SK-N-SH (cell line): ENCODE results near the gene CORO6. TPM values are rescaled to one million over a fixed set of nuclear protein-coding genes. Genes with fewer than 3 reads are reported as not detected.

Experiments
- CTCF ChIA-PET: fragments of 300-600, 350-600 bp; formaldehyde crosslinking; extraction: SDS; loops from one replicate; lab custom pipeline; 2021; lab: Yijun Ruan, JAX
- POLR2A ChIA-PET: fragments of 350-600 bp; sonication (Branson Sonifier 250); formaldehyde crosslinking; extraction: SDS; loops from one replicate; lab custom pipeline; 2020; ENCODE audit warnings: antibody characterized with exemption, inconsistent platforms; lab: Yijun Ruan, JAX
- DNase-seq: peaks from one replicate; pipeline ENCODE4 v3.0.0; 2012
- H2AFZ ChIP-seq: fragments of 200-600 bp; sonication (generic); 2 replicates; pipeline ENCODE4 v1.8.1; 2016; ENCODE audit warnings: antibody characterized with exemption, mild to moderate bottlenecking, low read depth
- H3F3A ChIP-seq: fragments of 200-600 bp; sonication (generic); replicated peaks from 2 replicates; pipeline ENCODE3; 2016; ENCODE audit warnings: antibody characterized with exemption, mild to moderate bottlenecking; ENCODE audit not compliant: insufficient read depth
- H3K27ac ChIP-seq, 2 experiments: fragments of 200-500 bp in 1 of 2; fragments of 200-600 bp in 1 of 2; sonication (Bioruptor generic) in 1 of 2; sonication (generic), shearing (Covaris generic) in 1 of 2; 2 replicates each; pipeline versions ENCODE4 v1.5.1 to v1.6.1; 2014 to 2016; ENCODE audit warnings: low read depth in 2 of 2, inconsistent platforms in 1 of 2, low read length in 1 of 2, mild to moderate bottlenecking in 1 of 2, mixed read lengths in 1 of 2
- H3K27me3 ChIP-seq: fragments of 200-600 bp; sonication (generic), shearing (Covaris generic); 2 replicates; pipeline ENCODE4 v1.6.1; 2016; ENCODE audit warnings: mixed run types; ENCODE audit not compliant: insufficient read depth
- H3K36me3 ChIP-seq, 2 experiments: fragments of 200-500 bp in 1 of 2; fragments of 200-600 bp in 1 of 2; sonication (Bioruptor generic) in 1 of 2; sonication (generic) in 1 of 2; replicated peaks in 1 of 2; 2 replicates each; pipeline versions ENCODE3 to v1.5.1; 2014 to 2016; ENCODE audit warnings: low read length in 1 of 2, mild to moderate bottlenecking in 1 of 2; ENCODE audit not compliant: insufficient read depth in 2 of 2, control insufficient read depth in 1 of 2
- H3K4me1 ChIP-seq, 2 experiments: fragments of 200-500 bp in 1 of 2; fragments of 200-600 bp in 1 of 2; sonication (Bioruptor generic) in 1 of 2; sonication (generic), shearing (Covaris generic) in 1 of 2; 2 replicates each; pipeline versions ENCODE4 v1.5.1 to v1.6.1; 2014 to 2016; ENCODE audit warnings: low read depth in 1 of 2, low read length in 1 of 2, mixed run types in 1 of 2; ENCODE audit not compliant: insufficient read depth in 2 of 2, control insufficient read depth in 1 of 2
- H3K4me2 ChIP-seq: fragments of 200-600 bp; sonication (generic), shearing (Covaris generic); 2 replicates; pipeline ENCODE4 v1.6.1; 2017; ENCODE audit warnings: mixed run types
- H3K4me3 ChIP-seq, 2 experiments: fragments of 200-500 bp in 1 of 2; fragments of 200-600 bp in 1 of 2; sonication (Bioruptor generic) in 1 of 2; sonication (generic), shearing (Covaris generic) in 1 of 2; 2 replicates each; pipeline versions ENCODE4 v1.5.1 to v1.8.1; 2014 to 2016; ENCODE audit warnings: low read depth in 2 of 2, inconsistent platforms in 1 of 2, low read length in 1 of 2, mild to moderate bottlenecking in 1 of 2, mixed read lengths in 1 of 2, moderate library complexity in 1 of 2
- H3K79me2 ChIP-seq: fragments of 200-600 bp; sonication (generic); 2 replicates; pipeline ENCODE4 v1.8.1; 2017; ENCODE audit warnings: mild to moderate bottlenecking; ENCODE audit not compliant: insufficient read depth
- H3K9ac ChIP-seq: fragments of 200-600 bp; sonication (generic); 2 replicates; pipeline ENCODE4 v1.6.1; 2017; ENCODE audit warnings: mixed run types
- H3K9me2 ChIP-seq: fragments of 200-600 bp; sonication (generic); 2 replicates; pipeline ENCODE4 v1.6.1; 2017; ENCODE audit warnings: mixed run types
- H3K9me3 ChIP-seq: fragments of 200-600 bp; sonication (generic); 2 replicates; pipeline ENCODE4 v1.6.1; 2017; ENCODE audit warnings: mixed run types, mild to moderate bottlenecking, moderate library complexity
- H4K20me1 ChIP-seq: fragments of 200-600 bp; sonication (generic); 2 replicates; pipeline ENCODE4 v1.6.1; 2017; ENCODE audit warnings: mild to moderate bottlenecking, mixed run types; ENCODE audit not compliant: insufficient read depth
- FOSL2 ChIP-seq: IDR thresholded peaks from 2 replicates; pipeline ENCODE4 v1.4.0; 2012; ENCODE audit warnings: low read depth, mild to moderate bottlenecking, moderate library complexity, borderline replicate concordance
- FOXJ3 ChIP-seq: sonication (generic); formaldehyde crosslinking; IDR thresholded peaks from 2 replicates; pipeline ENCODE4 v1.5.1; 2020; ENCODE audit warnings: mild to moderate bottlenecking, missing genetic modification reagents
- FOXM1 ChIP-seq: IDR thresholded peaks from 2 replicates; pipeline ENCODE4 v1.4.0; 2012; ENCODE audit warnings: low read depth, mild to moderate bottlenecking
- GABPA ChIP-seq: IDR thresholded peaks from 2 replicates; pipeline ENCODE4 v1.4.0; 2012; ENCODE audit warnings: low read depth, mild to moderate bottlenecking
- MAX ChIP-seq: IDR thresholded peaks from 2 replicates; pipeline ENCODE4 v1.4.0; 2012; ENCODE audit warnings: low read depth
- NFIC ChIP-seq: IDR thresholded peaks from 2 replicates; pipeline ENCODE4 v1.4.0; 2012; ENCODE audit warnings: borderline replicate concordance
- POLR2AphosphoS5 ChIP-seq: IDR thresholded peaks from 2 replicates; pipeline ENCODE4 v1.6.1; 2012; ENCODE audit warnings: low read depth, low read length
- RAD21 ChIP-seq: IDR thresholded peaks from 2 replicates; pipeline ENCODE4 v1.6.1; 2012; ENCODE audit warnings: mild to moderate bottlenecking, low read length
- REST ChIP-seq: IDR thresholded peaks from 2 replicates; pipeline ENCODE4 v1.6.1; 2012; ENCODE audit warnings: mild to moderate bottlenecking, low read depth, low read length, moderate library complexity
- RFX5 ChIP-seq: IDR thresholded peaks from 2 replicates; pipeline ENCODE4 v1.6.1; 2012; ENCODE audit warnings: mild to moderate bottlenecking, improper control_type of control experiment, low read length
- RXRA ChIP-seq: IDR thresholded peaks from 2 replicates; pipeline ENCODE4 v1.4.0; 2012; ENCODE audit warnings: low read depth, mild to moderate bottlenecking, borderline replicate concordance
- SMC3 ChIP-seq: IDR thresholded peaks from 2 replicates; pipeline ENCODE4 v1.6.1; 2012; ENCODE audit warnings: low read depth, low read length, improper control_type of control experiment
- TCF12 ChIP-seq: IDR thresholded peaks from 2 replicates; pipeline ENCODE4 v1.4.0; 2012
- TEAD4 ChIP-seq: IDR thresholded peaks from 2 replicates; pipeline ENCODE4 v1.4.0; 2012; ENCODE audit warnings: mild to moderate bottlenecking, borderline replicate concordance; ENCODE audit not compliant: insufficient read depth
- USF2 ChIP-seq: fragments of 150-350 bp; IDR thresholded peaks from 2 replicates; pipeline ENCODE4 v1.6.1; 2017; ENCODE audit warnings: antibody characterized with exemption, low read length, low read depth, borderline replicate concordance
- YY1 ChIP-seq: IDR thresholded peaks from 2 replicates; pipeline ENCODE4 v1.4.0; 2012; ENCODE audit warnings: low read depth, mild to moderate bottlenecking
- WGBS: methylation state at CpG from one replicate; pipeline ENCODE4 v1.1.6; 2017; ENCODE audit warnings: low lambda C conversion rate; 5-methylcytosine and 5-hydroxymethylcytosine counted together
- polyA plus RNA-seq, 3 experiments: library from polyadenylated mRNA; depleted of rRNA; stranded (reverse); fragments of >200 nt; gene quantifications; 2 replicates each; pipeline ENCODE4 v1.2.3, GENCODE V29; 2012
- TF ChIP-seq, protein P1 (sequence below): IDR thresholded peaks from 2 replicates; pipeline ENCODE4 v1.4.0; 2012; ENCODE audit warnings: low read depth, borderline replicate concordance

CORO6 gene
- polyA plus RNA-seq, 1 of the 3 experiments (the other 2 are of a cell fraction), result 18.4 TPM

DNA sequence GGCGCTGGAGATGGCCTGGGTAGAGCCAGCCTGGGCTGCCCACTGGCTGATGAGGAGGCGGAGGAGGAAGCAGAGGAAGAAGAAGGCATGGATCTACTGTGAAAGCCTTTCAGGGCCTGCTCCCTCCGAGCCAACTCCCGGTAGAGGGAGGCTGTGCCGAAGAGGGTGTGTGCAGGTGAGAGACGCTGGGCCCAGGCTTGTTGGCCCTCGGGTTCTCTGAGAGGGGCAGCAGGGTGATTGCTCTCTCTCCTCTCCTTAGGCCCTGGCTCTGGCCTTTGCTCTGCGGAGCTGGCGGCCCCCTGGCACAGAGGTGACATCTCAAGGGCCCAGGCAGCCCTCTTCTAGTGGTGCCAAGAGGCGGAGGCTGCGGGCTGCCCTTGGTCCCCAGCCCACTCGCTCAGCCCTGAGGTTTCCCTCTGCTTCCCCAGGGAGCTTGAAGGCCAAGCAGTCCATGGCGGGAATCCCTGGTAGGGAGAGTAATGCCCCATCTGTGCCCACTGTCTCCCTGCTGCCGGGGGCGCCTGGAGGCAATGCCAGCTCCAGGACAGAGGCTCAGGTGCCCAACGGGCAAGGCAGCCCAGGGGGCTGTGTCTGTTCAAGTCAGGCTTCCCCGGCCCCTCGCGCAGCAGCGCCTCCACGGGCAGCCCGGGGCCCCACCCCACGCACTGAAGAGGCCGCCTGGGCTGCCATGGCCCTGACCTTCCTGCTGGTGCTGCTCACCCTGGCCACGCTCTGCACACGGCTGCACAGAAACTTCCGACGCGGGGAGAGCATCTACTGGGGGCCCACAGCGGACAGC is 50.6 kb downstream of the CORO6 start (continued):
- TF ChIP-seq RXRA (no peak), FOXM1 (no peak), MAX (no peak), GABPA (no peak), FOXJ3 (CRISPR knock-in tag) (no peak)
- TF ChIP-seq, all 33 proteins: peak for 0

DNA sequence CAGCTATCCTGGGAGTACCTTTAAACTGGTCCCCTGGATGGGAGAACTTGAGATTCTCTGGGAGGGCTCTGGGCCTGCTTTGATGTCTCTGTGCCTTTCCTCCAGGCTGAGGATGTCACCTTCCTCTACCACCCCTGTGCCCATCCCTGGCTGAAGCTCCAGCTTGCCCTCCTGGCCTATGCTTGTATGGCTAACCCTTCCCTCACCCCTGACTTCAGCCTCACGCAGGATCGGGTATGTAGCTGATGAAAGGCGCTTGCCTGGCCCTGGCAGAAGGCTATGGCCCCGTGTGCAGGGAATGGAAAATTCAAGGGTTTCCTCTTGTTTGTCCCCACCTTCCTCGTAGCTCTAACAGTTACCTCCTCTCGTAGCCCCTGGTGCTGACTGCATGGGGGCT is 51.2 kb downstream of the CORO6 start:
- POLR2A ChIA-PET, result interaction anchor here (0.7 kb wide), 1 partner anchor 203 kb away, joined by 3 read pairs; no protein-coding TSS in a partner anchor
- Histone ChIP-seq H3K9me3 (no peaks in the 10 kb centered on the region), H2AFZ (no peak overlapping the region), H3K4me1 (peaks cover 8 to 22% of the 10 kb centered on the region in 2 experiments; a peak in 1 of 4 replicates), H4K20me1 (0 out of 2 replicates have a peak, but pooled peaks cover 4% of the 10 kb centered on the region), H3K27me3 (no peaks in the 10 kb centered on the region), H3K4me2 (no peak overlapping the region), H3K27ac (no peak overlapping the region)
- no peak for DNase-seq
- TF ChIP-seq TCF12, result no peak
- no peak for TF ChIP-seq RFX5
- TF ChIP-seq FOSL2, result no peak
- TF ChIP-seq, protein P1, sequence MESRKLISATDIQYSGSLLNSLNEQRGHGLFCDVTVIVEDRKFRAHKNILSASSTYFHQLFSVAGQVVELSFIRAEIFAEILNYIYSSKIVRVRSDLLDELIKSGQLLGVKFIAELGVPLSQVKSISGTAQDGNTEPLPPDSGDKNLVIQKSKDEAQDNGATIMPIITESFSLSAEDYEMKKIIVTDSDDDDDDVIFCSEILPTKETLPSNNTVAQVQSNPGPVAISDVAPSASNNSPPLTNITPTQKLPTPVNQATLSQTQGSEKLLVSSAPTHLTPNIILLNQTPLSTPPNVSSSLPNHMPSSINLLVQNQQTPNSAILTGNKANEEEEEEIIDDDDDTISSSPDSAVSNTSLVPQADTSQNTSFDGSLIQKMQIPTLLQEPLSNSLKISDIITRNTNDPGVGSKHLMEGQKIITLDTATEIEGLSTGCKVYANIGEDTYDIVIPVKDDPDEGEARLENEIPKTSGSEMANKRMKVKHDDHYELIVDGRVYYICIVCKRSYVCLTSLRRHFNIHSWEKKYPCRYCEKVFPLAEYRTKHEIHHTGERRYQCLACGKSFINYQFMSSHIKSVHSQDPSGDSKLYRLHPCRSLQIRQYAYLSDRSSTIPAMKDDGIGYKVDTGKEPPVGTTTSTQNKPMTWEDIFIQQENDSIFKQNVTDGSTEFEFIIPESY, result no peak
- TF ChIP-seq POLR2AphosphoS5, result no peak
- TF ChIP-seq TEAD4, result no peak
- TF ChIP-seq RAD21, result no peak
- no peak for TF ChIP-seq SMC3
- no peak for TF ChIP-seq USF2
- TF ChIP-seq NFIC, result no peak
- TF ChIP-seq YY1, result no peak
- no peak for TF ChIP-seq REST
- TF ChIP-seq, all 33 proteins: peak for 0
- no peaks in the 10 kb centered on the region for H3K9me2 ChIP-seq
- H3F3A ChIP-seq, result peaks cover 7% of the 10 kb centered on the region
- H3K36me3 ChIP-seq, result peaks cover 0 to 37% of the 10 kb centered on the region in 2 experiments
- 90% methylated on average over 6 of the region's 6 CpGs for WGBS
- peaks cover 6% of the 10 kb centered on the region; the same call in 1 of the 2 replicates for H3K79me2 ChIP-seq
- no peak overlapping the region for H3K4me3 ChIP-seq
- CTCF ChIA-PET, result interaction anchor here (1.2 to 11.6 kb wide), 5 partner anchors 12 to 360 kb away, joined by 4 to 166 read pairs (median 98); partner anchors contain the start of genes ANKRD13B and GIT1
- H3K9ac ChIP-seq, result no peak overlapping the region
